Tongue (tissue), 2 donors: ENCODE measurements around the gene LRP2. TPM values are rescaled to one million over a fixed set of nuclear protein-coding genes. Genes with fewer than 3 reads are reported as not detected.

Experiments
- DNase-seq: peaks from one replicate; pipeline ENCODE4 v3.0.0-alpha.2; 2015
- total RNA-seq: library from RNA; depleted of rRNA; stranded (reverse); fragments of >200 nt; gene quantifications from one replicate; pipeline ENCODE4 v1.2.3, GENCODE V29; 2014

Gene LRP2
- total RNA-seq, 1 donor from 2014 or later: 0.10 TPM

DNA sequence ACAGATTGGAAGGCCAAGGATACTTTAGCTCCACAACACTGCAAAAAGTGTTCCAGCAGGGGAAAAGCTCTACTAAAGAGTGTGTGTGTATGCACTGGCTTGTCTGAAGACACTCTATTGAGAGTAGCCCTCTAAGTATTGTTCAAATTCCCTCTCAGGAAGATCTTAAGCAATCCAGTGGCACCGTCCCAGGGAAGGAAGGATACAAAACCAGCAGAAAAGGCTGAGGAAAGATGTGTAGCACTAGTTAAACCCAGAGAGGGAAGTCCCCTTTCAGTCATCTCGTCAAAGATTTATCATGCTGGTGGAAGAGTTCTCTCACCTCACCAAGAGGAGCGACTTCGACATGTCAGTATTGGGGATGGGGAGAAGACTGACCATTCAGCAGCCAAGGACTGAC, 242.5 kb downstream of the LRP2 start:
- no peak for DNase-seq

DNA sequence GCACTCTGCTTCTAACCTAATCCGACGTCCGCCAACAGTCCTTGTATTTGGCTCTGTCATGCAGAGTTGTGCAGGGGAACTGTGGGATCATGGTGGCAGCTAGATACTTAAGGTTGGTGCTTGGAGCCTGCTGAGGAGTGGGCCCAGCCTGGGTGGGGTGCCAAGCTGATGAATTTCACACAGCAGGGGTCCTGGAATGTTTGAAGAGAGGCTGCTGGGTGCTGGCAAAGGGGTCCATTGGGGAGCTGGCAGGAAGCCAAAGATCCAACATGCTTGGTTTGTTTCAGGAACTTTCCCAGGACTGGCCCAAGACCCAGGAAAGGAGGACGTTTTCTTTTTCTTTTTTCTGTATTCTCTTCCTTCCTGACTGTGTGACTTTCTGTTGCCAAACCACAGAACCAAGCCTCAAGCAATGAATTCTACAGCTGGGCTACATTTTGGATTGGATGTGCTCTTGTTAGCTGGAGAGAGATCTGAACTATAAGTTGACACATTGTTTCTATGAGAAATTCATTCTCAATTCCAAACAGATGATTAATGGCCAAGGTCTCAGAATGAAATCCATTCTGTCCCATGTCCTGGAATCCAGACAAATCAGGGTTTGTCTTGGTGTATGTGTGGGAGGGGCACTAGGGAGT, 243.1 kb downstream of the LRP2 start:
- peak; percentile 17 for DNase-seq

DNA sequence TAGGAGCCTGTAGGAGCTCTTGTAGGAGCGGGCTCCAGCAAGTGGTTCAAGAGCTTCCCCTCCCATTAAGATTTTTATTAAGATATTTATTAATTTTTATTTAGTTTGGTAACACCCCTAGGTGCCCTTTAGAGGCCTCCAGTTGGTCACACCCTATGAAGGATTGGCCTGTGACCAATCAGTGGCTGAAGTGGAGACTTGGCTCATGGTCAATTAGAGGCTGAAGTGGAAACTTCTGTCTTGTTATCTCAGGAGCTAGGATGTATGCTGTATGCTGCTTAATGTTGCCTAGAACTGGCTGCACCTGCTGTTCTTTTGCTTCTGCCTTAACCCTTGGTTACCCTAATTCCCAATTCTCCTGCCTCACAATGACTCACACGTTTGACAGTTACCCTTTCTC, 244.3 kb downstream of the LRP2 start:
- no peak for DNase-seq

DNA sequence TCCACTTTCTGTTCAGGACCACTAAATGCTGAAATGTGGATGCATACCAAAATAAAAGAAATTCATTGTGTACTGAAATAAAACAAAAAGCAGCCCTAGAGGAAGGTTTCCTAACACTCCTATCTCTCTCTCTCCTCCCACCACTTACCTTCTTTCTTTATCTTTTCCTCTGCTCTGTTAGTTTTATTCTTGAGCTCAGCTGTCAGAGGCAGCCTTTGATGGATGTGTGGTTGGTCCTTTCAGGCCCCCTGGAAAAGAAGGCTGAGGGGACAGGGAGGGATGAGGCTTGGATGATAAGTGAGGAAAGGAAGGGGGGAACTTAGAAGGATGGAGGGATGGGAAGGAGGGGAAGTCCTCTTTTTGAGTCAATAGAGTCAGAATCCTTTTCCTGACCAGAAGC, 245.3 kb downstream of the LRP2 start:
- no peak for DNase-seq

DNA sequence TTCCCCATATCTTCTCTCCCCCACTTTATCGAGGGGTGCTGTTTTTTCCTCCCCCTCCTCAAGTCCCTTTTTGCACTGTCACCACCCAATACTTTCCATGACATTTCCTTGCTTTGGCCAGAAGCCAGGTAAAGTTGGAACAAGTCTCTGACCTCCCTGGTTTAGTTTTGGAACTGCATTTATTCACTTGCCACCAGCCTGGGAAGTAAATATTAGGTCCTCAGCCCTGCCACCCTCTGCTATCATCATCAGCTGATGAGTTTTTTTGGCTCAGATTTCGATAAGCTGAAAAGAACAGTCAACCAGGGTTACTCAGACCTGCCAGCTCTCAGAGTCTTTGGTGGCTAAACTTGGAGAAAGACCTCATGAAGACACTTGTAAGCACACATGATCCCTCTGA, 246.0 kb downstream of the LRP2 start:
- no peak for DNase-seq

DNA sequence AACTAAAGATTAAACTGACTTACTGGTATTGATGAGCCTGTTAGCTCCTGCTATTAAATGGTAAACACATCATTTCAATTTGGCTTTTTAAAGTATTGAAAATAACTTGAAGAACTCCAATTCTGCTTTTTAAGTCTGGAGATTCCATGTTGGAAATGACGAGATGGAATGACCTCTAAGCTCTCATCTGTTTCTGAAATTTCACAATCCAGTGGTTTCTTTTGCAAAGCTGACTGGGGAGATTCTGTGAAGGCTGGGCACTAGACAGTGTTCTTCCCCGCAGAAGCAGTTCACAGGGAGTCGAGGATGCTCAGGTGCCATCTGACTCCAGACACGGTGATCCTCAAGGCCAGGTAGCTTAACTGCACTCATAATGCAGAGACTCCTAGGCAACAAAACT, 248.3 kb downstream of the LRP2 start:
- DNase-seq: no peak

DNA sequence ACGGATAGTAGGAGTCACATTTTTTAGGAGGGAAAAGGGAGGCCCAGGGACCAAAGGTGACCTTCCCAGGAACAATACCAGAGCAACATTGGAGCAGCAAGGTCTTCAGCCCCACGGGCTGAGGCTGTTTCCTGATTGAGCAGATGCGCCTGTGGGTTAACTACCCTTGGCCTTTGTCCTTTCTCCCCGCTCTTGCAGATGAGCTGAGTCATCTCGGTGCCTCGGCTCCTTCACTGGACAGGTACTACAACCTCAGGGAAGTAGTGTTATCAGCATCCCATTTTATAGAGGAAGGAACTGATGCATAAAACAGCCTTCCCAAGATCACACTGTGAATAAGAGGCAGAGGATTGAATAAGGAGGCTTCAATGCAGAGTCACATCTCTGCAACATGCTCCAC, 249.5 kb downstream of the LRP2 start:
- DNase-seq: no peak

DNA sequence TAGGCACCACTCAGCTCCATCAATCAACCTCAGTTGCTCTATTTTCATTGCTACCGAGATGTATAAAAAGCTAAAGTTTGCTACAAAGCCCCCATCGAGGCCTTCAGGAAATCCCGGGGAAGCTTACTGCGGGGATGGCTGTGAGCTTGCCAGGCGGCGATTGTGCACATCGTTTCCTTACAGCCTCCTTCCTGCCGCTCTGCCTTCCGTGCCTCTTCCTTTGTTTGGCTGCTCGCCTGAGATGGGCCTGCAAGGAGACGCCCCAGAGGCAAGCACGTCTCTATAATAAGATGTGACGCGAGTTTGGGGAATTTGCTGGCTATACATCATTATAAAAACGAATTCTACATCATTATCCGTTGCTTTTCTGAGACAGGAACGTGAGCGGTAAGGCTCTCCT, 251.4 kb downstream of the LRP2 start:
- no peak for DNase-seq

DNA sequence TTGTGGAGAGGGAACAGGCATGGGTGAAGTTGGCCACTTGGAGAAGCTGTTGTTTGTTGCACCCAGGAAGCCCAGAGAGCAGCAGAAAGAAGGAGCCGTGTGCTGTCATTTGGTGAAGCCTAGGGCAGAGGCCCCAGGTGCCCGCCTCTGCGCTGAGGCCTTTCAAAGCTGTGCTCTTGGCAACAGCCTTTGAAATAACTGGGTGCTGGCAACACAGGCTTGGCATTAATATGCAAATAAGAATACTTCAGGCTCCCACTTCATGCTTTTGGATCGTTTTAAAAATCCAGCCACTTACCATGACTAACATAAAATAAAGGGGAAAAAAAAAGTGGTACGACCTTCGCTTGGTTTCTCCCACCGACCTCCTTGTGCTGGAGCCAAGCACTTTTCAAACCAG, 251.9 kb downstream of the LRP2 start:
- DNase-seq: no peak

DNA sequence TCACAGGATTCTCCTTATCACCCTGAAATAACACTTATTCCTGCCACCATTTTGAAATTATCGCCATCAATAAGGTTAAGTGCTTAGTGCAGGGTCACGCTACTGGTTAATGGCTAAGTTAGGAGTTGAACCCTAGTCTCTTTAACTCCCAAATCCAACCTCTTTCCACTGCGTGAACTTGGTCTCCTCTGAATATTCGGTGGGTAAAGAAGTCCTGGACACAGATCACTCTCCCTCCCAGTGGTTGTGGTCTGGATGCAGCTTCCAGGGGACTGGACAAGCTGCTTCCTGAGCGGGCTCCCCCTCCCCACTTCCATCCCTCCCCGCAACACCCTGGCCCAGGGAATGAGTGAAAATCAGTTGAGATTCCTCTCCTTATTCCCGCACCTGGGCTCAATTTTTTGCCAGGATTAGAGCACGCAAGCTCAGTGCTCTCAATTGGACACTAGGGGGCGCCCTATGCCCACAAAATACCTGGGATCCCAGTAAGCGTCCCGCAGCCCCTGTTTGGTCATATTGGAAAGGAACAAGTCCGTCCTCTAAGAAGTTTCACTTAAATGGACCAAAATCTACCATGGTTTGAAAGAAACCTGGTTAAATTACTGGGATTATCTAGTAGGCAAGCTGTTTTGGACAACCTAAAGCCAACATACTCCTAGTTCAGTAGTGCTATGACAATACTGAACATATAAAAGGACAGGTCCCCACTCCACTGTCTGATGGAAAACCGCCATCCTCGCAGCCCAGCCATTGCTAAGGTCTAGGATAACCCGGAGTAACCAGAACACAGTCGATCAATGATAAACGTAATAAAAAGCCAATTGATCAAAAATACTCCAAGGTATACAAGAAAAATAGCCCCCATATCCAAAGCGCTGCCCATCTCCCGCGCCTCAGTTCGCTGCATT, 252.6 kb downstream of the LRP2 start:
- peak; percentile 89 for DNase-seq

DNA sequence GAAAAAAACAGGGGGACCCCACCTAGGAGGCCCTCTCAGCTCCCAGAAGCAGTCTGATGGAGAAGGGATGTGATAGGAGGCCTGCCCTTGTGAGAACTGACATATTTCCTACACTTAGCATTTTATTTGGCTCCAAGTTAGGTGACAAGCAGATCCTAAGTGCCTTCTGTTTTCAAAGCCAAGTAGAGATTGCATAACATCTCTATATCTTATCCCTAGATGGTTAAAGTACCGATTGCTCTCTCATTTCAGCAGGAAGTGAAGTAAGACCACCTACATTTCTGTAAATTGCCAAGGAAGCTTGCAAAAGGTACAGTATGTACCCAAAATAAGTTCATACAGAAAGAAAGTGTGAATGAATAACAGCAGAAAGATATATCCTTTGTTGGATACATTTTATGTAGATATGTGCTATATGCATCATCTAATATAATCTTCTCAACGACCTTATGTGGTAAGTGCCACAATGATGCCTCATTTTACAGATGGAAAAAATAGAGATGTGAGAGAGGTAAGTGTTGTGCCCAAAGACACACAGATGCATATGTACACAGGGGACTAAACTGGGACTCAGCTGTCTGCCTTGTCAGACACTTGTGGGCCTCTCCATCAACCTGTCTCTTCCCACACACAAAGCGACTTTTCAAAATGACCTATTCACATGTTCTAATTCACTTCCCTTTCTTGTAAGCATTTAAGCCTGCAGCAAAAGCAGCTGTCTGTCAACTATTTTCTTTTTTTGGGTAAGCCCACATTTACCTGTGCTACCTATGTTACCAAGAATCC, 254.0 kb downstream of the LRP2 start:
- DNase-seq: no peak

DNA sequence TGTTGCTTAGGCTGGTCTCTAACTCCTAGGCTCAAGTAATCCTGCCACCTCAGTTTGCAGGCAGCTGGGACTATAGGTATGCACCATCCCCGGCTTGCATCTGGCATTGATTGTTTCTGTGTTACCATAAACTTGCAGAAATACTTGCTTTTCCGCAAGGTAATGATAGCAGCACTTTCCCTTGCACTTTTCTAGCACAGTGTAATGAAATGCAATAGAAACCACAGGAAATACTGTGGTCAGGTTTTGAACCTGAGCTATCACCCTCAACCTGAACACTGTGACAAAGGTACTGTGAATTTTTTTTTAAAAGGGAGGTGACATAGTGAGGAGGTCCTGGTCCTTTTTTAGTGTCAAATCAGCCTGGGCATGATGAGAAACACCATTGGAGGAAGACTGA, 254.7 kb downstream of the LRP2 start:
- DNase-seq: no peak

DNA sequence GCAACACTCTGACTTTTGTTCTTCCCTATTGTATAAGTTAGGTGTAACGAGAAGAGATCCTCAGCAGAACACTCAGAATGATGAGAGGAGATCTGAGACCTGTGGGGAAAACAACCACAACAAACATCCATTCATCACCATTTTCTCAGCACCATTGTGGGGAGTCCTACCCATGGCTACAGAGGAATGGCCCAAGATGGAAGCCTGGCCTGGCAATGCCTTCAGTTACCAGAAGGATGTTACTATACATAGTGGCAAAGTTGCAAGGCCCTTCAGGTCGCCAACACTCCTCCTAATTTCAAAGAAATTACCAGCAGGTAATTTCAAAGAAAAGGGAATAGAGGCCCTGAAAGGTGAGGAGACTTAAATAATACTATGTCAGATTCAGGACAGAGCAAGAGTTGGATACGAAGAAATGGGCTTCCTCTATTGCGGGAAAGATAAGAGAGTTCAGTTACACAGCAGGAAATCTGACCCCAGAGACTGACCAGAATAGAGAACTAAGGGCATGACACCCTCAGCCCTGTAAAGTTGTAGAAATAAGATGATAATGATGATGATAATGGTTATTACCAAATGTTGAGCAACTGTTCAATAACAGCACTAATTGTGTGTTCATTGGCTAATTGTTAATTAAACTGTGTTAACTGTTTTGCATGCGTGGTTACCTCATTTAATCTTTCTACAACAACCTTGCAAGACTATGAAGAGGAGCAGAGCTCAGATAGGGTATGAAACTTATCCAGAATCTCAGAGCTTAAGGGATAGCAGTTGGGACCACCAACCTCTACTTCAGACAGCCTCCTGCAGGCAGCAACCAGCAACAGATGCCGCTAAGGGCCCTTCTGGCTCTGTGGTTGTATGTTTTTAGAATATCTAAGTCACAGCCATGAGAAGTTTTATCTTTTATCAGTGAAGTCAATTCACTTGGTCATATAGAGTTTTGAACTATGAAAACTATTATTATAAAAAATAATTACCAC, 255.5 kb downstream of the LRP2 start:
- no peak for DNase-seq

DNA sequence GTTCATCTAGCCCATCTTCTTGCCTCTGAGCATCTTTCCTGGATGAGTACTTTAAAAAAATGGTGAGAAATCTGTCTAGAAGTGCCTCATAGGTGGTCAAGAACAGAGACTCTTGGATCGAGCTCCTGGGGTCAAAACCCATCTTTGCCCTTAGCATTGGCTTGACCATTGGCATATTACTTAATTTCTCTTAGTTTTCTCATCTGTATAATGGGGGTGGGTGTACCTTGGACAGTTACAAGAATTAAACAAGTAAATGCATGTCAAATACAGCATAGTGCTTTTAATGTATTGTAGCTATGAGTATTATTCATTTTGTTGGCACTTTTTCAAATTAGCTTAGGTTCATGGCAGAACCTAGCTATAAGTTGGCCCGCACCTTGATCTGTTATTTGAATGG, 256.2 kb downstream of the LRP2 start:
- DNase-seq: no peak

DNA sequence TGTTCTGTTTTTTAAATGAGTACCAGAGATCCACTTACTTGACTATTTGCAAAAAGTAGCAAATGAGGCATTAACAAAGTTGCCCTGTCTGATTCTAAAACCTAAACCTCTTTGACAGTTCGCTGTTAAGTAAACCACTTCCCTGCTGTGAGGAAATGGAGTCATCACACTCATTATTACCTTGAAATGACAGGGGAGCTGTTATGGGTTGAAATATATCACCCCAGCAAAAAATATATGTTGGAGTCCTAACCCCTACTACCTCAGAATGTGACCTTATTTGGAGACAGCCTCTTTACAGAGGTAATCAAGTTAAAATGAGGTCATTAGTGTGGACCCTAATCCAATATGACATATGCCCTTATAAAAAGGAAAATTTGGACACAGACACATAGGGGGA, 256.9 kb downstream of the LRP2 start:
- no peak for DNase-seq

DNA sequence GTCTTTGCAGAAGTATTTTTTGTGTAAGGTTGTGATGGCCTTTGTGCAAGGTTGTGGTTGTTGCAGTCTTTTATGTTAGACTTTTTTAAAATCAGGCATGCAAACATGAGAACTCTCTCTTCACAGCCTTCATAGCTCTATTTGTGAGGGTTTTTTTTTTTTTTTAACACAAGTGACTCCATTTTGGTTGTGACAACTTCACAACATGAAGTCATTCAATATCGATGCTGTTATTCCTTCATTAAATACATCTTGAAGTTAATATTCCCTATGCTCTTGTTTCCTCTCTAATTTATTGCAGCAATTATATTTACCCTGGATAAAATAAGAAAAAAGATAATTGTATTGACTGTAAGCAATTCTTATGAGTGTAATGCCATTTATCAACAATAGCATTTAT, 257.5 kb downstream of the LRP2 start:
- DNase-seq: no peak

DNA sequence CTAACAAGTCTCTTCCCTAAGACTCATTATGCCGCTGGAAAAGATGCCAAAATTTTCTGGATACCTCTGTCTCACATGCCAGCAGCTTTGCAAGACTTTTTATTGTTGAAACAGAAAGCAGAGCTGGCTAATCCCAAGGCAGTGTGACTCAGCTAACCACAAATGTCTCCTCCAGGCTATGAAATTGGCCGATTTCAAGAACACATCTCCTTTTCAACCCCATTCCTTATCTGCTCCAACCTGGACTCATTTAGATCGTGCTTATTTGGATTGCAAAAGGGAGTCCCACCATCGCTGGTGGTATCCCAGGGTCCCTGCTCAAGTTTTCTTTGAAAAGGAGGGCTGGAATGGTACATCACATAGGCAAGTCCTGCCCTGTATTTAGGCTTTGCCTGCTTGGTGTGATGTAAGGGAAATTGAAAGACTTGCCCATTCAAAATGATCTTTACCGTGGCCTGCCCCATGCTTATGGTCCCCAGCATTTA, 266.7 kb downstream of the LRP2 start:
- DNase-seq: no peak

DNA sequence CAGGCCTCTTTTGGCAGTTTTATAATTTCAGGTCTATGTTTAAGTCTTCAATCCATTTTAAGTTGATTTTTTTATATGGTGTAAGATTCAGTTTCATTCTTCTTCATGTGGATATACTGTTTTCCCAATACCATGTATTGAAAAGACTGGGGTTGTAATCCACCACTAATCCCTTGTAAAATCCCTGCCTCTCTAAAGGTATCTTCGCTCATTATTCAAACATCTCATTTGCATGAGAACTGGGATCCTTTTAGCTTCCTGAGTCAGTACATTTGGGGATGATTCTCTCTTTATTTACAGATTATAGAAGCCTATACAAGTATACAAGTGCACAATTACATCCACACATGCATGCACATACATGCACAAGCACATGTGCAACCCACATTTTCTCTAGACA, 267.7 kb downstream of the LRP2 start:
- DNase-seq: no peak

DNA sequence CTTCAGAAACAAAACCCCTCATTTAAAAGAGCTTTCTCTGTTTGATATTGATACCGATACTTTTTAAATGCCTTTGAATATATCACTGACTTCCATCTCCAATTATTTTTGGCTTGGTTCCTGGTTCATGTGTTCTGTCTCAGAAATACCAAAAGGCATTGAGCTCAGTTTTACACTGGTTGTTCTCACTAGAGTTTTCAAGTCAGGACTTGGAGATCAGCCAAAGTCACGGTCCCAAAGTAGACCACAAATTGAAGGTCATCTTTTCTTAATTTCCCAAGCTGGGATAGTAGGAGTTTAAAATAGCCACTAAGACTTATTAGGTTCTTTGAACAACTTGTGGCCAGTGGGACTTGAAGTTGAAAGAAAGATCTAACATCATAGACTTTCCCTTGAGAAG, 268.8 kb downstream of the LRP2 start:
- DNase-seq: no peak

DNA sequence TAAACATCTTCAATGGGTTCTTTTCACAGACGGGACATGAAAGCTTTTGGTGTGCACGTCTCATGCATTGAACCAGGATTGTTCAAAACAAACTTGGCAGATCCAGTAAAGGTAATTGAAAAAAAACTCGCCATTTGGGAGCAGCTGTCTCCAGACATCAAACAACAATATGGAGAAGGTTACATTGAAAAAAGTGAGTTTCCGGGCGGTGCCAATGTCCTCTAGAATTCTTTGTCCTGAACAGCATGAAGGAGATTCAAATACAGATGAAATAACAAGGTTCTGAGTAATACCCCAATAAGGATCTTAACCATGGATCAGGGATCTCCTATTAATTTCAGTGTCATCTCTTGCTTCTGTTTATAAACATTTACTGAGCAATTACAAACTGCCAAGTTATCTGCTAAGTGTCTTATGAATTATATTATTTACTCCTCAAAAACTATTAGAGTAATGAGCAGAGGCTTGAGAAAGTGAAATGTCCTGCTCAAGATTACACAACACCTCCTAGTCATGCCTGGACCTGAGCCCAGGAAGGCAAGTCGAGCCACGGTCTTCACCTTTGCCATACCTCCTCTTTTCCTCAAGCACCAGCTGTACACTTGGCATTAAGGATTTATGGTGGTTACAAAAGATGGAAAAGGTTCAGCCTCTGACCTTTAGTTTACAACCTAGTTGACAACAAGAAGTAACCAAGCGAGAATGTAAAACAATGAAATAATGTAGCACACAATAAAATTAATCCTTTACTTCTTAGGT, 270.4 kb downstream of the LRP2 start:
- DNase-seq: no peak

DNA sequence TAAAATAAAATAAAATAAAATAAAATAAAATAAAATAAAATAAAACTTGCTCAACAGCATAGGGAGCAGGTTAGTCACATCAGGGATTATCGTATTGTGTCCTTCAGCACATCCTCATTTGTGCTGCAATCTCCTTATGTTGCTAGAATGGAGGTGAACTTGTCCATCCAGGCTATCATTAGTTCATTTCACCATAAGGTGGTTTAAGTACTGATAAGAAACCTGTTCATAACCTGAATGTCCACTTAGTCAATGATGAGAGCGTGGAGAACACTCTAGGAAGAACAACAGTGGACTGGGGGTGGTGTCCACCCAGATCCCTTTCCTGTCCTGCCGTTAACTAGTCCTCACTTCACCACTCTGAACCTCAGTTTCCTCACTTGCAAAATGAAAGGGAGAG, 271.1 kb downstream of the LRP2 start:
- DNase-seq: no peak
